NCI-H524 treated with DMSO at 0.1 percent for 48 hours (cell line): ENCODE data around the gene HBG1.
"Not testable (repeated sequence)": the region's sequence is repeated elsewhere in the genome, so short reads cannot be mapped to it uniquely, and the experiment has no call there.

ENCODE experiments used
- DNase-seq: peaks from one replicate; lab custom pipeline; 2025; lab: John Stamatoyannopoulos, UW

Gene HBG1

DNA sequence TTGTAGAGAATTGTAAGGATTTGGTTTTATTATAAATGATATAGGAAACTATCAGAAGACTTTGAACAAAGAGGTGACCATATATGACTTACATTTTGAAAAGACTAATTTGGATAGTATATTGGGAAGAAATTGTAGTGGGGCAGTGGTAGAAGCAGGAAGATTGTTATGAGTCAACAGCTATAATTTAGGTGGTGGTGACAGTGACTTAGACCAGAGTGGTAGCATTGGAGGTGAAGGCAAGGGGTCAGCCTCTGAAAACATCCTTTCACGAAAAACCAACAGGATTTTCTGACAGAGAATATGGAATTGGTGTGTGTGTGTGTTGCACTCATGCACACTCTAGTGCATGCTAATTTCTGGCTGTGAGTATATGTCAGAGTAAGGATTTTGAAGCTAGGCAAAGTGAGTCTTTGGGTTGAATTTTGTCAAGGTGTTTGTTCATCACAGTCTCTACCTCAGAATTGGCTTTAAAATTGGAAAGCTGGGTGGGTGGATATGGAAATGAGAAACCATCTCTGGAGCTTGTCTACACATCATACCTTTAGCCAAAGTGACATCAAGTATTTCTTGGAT is 28.2 kb upstream of the HBG1 start:
- DNase-seq = no peak

DNA sequence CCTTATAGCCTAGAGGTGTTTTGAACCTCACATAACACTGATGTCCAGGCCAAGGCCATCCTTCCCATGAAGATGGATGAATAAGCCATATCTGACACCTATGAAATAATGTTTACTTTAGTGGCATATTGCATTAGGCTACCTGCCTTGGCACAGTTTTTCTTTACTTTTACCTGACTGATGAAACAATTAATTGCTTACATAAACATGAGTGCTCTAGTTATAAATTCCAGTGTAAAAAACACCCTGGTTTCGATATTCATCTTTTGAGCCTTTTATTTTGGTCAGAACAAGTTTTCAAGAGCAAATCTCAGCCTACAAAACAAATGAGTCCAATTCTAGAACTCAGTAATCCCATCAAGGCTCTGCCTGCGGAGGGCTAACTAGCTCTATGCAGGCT is 27.0 kb upstream of the HBG1 start:
- no peak for DNase-seq

DNA sequence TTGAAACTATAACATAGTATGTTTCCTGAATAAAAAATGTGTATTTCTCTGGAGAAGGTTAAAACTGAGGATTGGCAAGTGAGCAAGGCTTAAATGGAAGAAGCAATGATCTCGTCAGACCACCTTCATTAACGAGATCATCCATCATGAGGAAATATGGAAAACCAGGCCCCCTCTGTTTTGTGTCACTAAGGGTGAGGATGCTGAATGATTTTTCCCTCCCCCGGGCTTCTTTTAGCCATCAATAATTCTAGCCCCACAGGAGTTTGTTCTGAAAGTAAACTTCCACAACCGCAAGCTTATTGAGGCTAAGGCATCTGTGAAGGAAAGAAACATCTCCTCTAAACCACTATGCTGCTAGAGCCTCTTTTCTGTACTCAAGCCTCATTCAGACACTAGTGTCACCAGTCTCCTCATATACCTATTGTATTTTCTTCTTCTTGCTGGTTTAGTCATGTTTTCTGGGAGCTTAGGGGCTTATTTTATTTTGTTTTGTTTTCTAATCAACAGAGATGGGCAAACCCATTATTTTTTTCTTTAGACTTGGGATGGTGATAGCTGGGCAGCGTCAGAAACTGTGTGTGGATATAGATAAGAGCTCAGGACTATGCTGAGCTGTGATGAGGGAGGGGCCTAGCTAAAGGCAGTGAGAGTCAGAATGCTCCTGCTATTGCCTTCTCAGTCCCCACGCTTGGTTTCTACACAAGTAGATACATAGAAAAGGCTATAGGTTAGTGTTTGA is 25.9 kb upstream of the HBG1 start:
- DNase-seq = no peak

DNA sequence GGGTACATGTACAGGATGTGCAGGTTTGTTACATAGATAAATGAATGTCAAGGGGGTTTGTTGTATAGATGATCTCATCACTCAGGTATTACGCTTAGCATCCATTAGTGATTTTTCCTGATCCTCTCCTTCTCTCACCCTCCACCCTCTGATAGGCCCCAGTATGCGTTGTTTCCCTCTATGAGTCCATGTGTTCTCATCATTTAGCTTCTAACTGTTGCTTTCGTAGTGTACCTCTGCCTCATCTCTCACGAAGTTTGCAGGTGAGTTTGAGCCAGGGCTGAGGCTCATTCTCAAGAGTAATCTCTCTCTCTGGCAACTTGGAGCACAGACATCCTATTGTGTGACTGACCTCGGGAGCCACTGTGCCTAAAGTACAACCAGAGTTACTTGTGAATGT is 24.7 kb upstream of the HBG1 start:
- no peak for DNase-seq

DNA sequence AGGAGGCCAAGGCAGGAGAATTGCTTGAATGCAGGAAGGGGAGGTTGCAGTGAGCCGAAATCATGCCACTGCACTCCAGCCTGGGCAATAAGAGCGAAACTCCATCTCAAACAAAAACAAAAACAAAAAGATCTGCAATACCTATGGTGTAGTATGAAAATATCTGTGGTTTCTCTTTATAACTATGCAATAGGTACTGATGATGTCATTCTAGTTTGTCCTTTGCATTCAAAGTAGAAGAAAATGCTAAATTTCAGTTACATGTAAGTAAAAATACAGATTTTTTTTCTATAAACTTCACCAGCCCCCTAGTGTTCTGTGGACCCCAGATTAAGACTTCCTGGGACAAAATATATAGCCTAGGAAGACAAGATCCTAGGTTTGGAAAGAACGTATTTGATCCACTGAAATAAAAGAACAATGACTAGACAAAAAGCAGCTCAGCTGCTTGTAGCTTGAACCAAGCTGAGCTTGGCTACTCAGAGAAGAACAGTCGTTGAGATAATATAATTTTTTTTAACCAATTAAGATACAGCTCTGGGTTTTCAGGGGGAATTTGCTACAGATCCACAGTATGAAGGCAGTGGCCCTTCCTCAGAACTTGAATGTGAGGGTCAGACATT is 22.8 kb upstream of the HBG1 start:
- no peak for DNase-seq

DNA sequence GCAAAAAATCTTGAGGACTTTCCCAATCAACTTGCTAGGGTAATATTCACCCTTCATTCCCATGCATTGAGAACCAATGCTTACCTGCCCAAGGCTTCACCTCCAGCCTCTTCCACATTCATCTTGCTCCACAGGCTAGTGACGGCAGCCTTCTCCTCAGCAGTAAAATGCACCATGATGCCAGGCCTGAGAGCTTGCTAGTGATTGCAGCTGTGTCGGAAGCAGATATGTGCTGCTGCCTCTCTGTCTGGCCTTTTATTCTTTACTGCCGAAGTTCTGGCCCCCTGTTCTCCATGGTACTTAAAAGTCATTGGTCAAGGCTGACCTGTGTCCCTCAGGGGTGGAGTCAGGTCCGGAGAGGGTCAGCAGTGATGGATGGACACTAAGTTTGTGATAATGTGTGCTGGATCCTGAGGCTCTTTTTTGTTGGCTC is 20.1 kb upstream of the HBG1 start, which contains the start of gene HBE1:
Gene HBE1 (minus strand): TSS at position 231 of the 433 bp plus-strand sequence. CDS start 55 bp downstream, at position 176.
- no peak for DNase-seq

DNA sequence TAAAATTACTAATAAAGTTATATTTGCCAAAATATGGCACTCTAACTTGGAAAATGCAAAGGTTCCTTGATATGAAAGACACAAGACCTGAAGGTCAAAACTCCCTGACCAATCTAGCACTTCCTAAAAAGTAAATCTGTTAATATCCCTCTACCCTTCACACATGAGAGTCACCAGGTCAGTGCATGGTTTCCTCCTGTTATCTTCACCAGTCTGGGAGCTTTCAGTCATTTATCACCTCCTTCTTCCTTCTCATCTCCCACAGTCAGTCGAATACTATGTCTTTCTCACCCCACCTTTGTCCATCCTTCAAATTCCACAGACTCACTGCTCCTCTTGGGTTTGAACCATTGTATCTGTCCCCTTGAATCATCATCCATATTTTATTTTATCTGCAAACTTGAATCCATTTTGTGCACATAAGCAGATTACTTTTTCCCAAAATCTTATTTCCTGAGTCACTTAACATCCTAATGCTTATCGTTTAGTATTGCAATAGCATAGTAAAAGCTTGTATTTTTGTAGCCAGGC is 17.4 kb upstream of the HBG1 start:
- no peak for DNase-seq

DNA sequence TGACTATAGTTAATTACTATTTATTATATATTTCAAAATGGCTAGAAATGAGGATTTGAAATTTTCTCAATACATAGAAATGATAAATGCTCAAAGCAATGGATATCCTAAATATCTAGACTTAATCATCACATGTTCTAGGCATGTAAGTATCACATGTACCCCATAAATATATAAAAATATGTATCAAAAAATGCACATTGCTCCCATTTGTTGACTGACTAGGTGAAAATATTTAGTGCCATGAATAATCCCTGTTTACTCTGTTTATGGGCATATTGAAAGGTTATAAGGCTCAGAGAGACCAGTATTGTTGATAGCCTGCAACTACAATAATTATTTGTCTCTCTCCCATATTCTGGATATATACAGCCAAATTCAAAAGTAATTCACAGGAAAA is 17.0 kb upstream of the HBG1 start:
- DNase-seq = no peak

DNA sequence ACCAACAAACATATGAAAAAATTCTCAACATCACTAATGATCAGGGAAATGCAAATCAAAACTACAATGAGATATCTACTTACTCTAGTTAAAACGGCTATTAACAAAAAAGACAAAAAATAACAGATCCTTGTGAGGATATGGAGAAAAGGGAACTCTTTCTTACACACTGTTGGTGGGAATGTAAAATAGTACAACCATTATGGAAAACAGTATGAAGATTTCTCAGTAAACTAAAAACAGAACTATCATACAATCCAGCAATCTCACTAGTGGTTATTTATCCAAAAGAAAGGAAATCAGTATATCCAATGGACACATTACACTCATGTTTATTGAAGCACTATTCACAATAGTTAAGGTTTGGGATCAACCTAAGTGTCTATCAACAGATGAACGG is 16.2 kb upstream of the HBG1 start:
- DNase-seq = no peak

DNA sequence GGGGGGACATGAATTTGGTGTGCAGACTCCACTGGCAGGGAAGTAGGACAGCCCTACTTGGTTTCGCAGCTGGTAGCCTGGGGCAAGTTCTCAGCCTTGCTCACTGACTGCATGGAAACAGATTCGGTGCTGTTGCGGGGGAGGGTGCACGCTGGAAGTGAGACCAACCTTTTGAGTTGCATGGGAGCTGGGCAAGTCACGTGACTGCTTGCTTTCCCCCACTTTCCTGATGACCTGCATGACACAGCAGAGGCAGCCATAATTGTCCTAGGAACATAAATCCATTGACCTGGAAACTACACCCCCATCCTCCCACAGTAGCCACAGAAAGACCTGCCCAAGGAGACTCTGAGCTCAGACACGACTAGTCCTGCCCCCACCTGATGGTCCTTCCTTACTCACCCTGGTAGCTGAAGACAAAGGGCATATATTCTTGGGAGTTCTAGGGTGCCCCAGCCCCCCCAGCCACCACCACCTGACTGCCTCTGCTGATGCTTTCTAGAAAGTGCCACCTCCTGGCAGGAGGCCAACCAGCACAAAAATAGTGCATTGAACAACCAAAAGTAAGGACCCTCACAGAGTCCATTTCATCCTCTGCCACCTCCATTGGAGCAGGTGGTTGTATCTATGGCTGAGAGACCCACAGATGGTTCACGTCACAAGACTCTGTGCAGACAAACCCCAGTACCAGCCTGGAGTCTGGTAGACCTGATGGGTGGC is 9.0 kb upstream of the HBG1 start:
- no peak for DNase-seq

DNA sequence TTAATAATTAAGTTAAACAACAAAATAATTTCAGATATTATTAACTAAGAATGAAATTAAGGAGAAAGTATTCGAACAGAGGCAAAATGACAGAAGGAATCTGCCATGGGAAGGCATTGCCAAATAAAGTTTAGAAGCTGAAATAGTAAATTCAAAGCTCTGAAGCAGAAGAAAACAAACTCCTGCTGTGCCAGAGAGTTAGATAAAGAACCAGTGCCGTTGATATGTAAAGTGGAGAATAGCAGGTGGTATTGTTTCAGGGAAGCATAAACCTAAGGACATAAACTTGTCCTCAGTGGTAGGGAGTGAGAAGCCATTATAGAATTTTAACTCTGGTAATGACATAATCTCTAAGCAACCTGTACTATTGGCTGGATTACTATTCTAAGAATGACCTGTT is 7.6 kb upstream of the HBG1 start:
- no peak for DNase-seq

DNA sequence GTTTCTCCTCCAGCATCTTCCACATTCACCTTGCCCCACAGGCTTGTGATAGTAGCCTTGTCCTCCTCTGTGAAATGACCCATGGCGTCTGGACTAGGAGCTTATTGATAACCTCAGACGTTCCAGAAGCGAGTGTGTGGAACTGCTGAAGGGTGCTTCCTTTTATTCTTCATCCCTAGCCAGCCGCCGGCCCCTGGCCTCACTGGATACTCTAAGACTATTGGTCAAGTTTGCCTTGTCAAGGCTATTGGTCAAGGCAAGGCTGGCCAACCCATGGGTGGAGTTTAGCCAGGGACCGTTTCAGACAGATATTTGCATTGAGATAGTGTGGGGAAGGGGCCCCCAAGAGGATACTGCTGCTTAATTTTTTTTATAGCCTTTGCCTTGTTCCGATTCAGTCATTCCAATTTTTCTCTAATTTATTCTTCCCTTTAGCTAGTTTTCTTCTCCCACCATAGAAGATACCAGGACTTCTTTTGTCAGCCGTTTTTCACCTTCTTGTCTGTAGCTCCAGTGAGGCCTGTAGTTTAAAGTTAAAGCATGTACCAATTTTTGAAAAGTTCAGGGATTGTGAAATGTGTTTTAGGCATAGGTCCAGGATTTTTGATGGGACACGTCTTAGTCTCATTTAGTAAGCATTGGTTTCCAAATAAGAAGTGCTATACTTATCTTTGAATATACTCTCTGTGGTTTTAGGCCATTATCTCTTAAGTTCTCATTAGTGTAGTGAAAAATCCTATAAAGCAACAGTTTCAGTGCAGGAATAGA is 5.2 kb upstream of the HBG1 start, which contains the start of gene HBG2:
Gene HBG2 (minus strand): TSS at position 136 of the 768 bp plus-strand sequence. CDS start 53 bp downstream, at position 83.
- DNase-seq = not testable (repeated sequence)

DNA sequence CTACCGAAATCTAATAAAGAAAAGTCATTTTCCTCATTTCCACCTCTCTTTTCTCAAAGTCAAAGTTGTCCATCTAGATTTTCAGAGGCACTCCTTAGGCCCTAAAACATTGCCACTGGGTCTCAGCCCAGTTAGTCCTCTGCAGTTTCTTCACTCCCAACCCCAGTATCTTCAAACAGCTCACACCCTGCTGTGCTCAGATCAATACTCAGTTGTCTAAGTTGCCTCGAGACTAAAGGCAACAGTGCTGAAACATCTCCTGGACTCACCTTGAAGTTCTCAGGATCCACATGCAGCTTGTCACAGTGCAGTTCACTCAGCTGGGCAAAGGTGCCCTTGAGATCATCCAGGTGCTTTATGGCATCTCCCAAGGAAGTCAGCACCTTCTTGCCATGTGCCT is 4.4 kb upstream of the HBG1 start:
- not testable (repeated sequence) for DNase-seq

DNA sequence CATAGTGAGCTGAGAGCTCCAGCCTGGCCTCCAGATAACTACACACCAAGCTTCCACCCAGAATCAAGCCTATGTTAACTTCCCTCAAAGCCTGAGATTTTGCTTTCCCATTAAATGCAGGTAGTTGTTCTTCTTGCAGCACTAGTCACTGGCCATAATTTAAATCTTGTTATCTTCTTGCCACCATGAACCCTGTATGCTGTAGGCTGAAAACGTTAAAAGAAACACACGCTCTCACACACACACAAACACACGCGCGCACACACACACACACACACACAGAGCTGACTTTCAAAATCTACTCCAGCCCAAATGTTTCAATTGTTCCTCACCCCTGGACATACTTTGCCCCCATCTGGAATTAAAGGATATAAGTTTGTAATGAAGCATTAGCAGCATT is 3.8 kb upstream of the HBG1 start:
- DNase-seq = not testable (repeated sequence)

DNA sequence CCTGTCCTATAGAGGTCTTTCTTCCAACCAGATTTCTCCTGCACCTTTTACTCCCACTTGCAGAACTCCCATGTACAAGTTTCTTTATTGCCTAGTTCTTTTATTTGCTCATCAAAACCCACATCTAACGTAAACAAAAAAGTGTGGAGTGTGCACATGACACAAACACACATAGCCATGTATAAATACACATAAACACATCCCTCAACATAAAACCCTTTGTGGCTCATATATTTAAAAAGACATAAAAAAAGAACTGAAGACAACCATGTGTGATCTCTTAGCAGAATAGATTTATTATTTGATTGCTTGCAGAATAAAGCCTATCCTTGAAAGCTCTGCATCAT is 3.2 kb upstream of the HBG1 start:
- DNase-seq = no peak

DNA sequence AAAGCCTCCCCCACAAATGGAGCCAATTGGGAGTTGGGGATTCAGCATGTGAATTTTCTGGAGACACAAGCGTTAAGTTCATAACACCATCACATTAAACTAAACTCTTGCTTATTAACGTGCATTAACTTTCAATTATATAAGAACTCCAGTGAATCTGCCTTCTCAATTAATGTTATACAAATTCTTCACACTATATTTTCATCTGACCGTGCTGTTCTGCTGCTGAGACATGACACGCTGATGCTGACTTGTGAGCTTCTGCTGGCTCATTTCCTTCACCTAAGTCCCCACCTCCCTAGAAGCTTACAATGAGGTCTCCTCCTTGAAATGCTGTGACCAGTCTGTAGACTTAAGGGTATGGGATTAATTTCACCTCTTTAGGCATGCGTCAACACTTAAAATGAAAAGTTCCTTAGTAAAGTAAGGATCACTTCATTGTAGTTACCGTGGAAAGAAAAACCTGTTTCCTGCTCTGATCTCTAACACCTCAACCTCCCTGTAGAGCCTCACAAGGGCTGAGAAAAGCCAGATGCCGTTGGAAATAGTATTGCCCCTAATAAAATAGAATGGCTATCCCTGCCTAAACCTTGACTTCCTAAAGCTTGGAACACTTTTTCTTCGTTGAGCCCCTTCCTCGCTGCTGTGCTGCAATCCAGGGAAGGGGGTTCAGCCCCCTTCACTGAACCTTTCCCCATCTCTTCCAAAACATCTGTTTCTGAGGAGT is 2.7 kb upstream of the HBG1 start:
- DNase-seq = no peak

DNA sequence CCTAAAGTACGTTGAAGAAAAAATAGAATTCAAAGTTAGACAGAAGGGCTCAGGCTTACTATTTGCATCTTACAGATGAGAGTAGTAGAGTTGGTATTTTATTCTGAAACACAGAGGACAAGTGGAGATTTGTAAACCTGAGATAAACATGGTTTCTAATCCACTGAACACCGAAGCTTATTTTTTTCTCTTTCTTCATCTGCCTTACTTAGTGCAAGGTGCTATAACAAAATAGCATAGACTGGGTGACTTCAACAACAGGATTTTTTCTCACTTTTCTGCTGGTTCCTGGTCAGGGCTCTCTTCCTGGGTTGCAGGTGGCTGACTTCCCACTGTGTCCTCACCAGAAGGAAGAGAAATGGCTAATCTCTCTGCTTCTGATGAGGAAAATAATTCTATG is 2.1 kb upstream of the HBG1 start:
- no peak for DNase-seq

DNA sequence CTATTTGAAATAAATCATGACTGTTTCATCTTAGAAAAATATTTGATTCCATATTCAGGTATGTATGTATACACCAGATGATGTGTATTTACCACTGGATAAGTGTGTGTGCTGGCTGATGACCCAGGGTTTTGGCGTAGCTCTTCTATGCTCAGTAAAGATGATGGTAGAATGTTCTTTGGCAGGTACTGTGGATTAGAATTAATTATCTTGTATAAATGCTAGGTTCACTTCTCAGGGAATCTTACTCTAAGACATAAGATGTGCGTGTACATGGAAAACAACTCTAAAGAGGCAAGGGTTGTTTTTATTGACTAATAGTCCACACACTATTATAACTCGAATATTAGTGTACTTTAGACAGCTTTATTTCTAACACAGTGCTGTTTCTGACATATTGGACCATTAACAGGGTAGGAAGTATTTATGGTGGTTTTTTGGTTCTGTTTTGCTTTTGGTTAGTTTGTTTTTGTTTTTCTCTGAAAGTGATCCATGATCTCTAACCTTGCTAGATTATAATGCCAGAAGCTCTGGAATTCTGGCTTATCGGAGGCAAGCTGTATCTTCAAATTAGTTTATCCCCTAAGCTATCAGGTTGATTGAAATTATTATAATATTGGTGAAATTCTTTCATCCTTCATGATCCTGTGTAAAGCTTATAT is 1.0 kb upstream of the HBG1 start:
- no peak for DNase-seq

DNA sequence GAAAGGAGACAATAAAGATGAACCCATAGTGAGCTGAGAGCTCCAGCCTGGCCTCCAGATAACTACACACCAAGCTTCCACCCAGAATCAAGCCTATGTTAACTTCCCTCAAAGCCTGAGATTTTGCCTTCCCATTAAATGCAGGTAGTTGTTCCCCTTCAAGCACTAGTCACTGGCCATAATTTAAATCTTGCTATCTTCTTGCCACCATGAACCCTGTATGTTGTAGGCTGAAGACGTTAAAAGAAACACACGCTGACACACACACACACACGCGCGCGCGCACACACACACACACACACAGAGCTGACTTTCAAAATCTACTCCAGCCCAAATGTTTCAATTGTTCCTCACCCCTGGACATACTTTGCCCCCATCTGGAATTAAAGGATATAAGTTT is 1.2 kb downstream of the HBG1 start:
- DNase-seq = not testable (repeated sequence)

DNA sequence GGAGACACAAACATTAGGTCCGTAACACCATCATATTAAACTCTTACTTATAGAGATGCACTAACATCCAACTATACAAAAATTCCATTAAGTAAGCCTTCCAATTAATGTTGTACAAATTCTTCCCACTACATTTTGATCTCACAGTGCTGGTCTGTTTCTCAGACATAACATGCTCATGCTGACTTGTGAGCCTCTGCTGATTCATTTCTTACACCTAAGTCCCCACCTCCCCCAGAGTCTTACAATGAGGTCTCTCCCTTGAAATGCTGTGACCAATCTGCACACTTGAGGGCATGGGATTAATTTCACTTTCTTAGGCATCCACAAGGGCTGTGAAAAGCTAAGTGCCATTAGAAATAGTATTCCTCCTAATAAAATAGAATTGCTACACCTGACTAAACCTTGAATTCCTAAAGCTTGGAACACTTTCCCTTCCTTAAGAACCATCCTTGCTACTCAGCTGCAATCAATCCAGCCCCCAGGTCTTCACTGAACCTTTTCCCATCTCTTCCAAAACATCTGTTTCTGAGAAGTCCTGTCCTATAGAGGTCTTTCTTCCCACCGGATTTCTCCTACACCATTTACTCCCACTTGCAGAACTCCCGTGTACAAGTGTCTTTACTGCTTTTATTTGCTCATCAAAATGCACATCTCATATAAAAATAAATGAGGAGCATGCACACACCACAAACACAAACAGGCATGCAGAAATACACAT is 2.0 kb downstream of the HBG1 start:
- DNase-seq = no peak
